Endometrial microvascular endothelial cells (primary cell): ENCODE measurements around the gene ATP11A. TPM values are rescaled to one million over a fixed set of nuclear protein-coding genes. Genes with fewer than 3 reads are reported as not detected.

ENCODE experiments used
- in situ Hi-C: cut with HindIII; loops from 2 replicates; pipeline ENCODE4 v1.10.0; 2017; ENCODE audit warnings: low sequenced_read_pairs, low pct_unique_long_range_greater_than_20kb; ENCODE audit errors: inconsistent ontology term
- total RNA-seq: library from RNA; depleted of rRNA; stranded (reverse); fragments of >200 nt; gene quantifications from one replicate; pipeline ENCODE4 v1.2.3, GENCODE V29; 2015; ENCODE audit errors: inconsistent ontology term

ATP11A gene
- total RNA-seq, 1 donor from 2014 or later: 45.8 TPM

DNA sequence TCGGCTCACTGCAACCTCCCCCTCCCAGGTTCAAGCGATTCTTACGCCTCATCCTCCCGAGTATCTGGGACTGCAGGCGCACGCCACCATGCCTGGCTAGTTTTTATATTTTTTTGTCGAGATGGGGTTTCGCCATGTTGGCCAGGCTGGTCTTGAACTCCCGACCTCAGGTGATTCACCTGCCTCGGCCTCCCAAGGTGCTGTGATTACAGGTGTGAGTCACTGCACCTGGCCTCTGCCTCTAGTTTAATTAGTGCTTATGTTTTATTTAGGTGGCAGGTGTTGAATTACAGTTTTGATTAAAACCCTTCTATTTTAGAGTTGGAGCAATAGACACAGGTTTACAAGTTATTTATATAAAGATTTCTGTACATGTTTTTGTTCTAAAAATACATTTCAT, 42.8 kb downstream of the ATP11A start:
- in situ Hi-C loops: no loop called here

DNA sequence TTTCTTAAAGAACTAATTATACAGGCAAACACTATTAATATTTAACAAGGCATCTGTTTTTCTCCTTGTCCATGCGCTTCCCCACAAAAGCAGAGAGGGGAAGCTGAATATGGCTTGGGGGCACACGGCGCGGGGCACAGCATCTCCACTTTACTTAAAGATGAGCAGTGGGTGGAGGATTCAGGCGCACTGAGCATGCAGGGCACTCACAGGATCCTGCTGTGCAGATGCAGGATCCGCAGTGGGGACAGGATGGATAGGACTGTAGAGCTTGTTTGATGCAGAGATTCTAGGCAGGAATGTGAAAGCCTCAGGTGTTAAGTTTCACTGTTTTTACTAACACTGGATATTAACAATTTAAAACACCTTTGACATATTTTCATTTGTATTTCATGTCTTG, 43.3 kb downstream of the ATP11A start:
- in situ Hi-C loops: no loop called here

DNA sequence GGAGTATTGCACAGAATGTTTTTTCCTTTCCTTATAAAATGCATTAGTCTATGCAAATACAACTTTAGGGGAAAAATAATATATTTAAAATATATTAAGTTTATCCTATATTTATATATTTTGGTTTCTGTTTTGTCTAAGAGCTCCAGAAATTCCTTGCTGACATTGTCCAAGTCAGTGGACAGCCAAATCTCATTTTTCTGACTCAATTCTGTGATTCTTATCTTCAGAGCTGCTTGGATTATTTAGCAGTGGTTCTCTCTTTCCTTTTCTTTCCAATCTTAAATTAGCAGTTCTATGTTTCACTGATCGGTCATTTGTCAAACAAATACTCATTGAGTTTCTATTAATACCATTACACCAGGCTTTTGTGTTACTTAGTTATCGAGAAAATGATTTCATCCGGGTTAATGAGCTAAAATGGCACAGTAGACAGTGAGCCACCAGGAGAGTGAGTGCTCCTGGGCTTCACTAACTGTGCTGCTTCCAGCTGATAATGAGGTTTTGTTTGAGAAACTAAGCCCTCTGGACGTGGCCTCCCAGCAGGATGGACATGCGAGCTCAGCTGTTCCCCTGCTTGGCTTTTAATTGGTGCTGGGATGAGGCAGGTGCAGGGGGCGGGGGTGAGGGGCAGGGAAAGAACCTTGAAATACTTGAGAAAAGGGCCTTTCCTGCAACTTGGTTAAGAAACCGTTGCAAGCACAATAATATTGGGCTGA, 44.0 kb downstream of the ATP11A start:
- in situ Hi-C loops: no loop called here

DNA sequence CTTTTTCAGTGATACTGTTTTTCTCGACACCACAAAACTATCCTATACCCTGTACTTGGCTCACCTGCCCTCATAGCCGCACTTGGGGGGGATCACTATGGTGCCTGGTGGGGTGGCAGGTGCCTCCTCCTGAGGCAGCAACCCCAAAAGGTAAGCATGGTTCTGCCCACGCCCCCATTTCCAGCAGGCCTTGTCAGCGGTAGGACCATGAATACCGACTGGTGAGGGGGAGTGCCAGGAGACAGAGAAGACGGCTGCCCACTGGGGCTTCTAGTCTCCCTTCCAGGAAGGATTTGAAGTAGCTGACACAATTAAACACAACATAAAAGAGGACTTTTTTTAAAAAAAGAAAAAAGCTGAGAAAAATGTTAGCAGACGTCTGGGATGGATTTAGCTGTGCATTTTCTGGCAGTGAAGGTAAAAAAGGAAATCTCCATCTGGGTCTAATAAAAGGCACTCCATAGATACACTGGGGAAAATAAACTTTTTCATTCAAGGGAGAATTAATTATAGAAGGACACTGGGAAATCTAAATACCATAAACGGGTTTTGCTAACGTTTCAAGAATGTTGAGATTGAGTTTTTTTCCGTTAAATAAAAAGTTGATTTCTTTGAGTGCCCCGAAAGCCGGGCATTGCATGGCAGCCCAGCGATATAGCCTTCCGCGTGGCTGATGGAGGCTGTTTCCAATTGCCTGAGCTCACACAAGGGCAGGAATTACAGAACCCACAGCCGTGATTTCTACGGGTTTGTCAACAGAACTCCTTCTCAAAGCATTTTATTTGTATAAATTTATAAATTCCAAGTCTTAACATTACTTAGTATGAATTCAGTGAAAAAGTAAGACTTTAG, 45.1 kb downstream of the ATP11A start:
- in situ Hi-C loops: no loop called here

DNA sequence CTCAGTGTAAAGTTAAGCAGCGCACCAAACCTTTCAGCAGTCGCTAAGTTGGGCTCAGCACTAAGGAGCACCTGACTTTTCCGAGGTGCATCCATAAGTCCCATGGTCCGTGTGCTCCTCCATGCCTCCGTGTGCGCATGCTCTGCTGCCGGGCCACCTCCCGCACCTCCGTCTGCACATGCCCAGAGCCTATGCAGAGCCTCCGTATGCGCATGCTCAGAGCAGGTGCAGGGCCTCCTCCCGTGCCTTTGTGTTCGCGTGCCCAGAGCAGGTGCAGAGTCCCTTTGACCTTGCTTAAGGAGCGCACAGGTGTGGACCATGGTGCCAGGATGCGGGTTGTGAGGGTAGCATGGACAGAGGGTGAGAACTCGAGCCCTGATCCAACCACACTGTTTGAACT, 46.0 kb downstream of the ATP11A start:
- in situ Hi-C loops: no loop called here

DNA sequence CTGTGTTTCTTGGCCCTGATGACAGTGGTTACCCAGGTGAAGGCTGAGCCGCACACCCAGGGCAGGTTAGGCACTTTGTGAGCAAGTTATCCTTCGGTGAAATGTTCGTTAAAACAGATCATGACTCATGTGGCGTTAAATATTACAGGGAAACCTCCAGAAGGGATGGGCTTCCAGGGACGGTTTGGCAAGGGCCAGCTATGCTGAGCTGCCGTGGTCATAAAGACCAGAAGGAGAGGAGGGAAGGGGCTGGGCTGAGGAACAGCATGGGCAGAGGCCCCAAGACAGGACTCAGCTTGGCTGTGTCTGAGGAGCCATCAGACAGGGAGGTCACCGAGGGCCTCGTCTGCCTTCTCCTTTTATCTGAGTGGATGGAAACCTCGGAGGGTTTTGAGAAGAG, 47.5 kb downstream of the ATP11A start:
- in situ Hi-C loops: no loop called here

DNA sequence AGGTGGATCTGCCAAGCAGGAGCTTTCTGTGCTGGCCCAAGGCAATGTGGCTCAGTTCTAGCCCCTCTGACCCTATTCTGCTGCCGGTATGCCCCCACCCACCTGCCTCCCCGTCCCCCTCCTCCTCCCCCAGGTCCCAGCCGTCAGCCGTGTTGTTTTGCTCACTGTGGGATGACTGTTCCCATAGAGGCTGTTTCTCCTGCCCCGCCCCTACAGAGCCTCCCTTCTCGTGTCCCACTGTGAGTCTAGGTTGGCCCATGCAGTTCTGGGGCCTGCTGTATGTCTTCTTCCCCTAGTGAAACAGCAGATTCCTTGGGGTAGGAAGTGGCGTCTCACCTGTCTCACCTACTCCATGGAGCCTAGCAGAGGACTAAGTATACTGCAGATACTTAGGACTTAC, 48.8 kb downstream of the ATP11A start:
- in situ Hi-C loops: no loop called here

DNA sequence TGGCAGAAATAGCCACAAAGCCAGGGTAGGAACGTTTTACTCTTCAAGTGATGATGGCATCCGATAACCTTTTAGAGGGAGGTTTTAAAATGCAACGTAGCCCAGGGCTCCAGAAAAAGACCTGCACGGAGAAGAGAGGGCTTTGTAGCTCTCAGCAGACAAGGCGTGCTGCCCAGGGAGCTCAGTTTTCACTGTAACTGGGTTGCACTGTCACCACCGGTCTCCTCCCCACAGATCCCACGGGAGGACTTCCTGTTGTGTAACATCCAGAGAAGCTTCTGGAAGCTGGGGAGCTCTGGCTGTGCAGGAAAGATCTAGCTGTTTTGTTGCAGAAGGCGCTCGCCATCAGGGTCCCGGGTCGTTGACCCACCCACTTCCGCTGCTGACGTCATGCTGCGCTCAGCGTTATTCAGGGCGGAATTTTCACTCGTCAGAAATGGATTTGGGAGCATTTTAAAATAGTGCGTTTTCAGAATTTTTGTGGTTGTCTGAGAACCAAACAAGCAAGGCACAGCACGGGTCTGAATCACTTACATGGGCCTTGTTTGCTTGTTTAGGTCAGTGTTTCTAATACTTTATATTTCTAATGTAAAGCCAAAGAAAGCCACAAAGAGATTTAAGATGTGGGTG, 50.8 kb downstream of the ATP11A start:
- in situ Hi-C loops: no loop called here

DNA sequence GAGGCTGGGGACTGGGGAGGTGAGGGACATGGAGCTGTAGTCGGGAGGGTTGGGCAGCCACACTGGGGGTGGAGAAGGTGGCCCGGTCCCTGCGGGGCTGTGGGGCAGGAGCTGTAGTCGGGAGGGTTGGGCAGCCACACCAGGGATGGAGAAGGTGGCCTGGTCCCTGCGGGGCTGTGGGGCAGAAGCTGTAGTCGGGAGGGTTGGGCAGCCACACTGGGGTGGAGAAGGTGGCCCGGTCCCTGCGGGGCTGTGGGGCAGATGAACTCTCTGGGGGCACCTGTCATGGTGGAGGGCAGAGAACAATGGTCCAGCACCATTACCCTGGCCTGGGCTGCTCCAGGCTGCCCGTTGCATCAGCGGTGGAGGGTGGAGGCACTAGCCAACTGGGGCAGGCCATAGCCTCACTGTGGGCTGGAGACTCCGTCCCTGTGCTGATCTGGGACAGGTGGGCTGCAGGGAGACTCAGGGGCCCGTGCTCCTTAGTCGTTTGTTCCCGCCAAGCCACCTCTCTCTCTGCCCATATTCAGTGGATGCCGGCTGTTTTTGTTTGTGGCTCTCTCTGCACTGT, 51.4 kb downstream of the ATP11A start:
- in situ Hi-C loops: no loop called here

DNA sequence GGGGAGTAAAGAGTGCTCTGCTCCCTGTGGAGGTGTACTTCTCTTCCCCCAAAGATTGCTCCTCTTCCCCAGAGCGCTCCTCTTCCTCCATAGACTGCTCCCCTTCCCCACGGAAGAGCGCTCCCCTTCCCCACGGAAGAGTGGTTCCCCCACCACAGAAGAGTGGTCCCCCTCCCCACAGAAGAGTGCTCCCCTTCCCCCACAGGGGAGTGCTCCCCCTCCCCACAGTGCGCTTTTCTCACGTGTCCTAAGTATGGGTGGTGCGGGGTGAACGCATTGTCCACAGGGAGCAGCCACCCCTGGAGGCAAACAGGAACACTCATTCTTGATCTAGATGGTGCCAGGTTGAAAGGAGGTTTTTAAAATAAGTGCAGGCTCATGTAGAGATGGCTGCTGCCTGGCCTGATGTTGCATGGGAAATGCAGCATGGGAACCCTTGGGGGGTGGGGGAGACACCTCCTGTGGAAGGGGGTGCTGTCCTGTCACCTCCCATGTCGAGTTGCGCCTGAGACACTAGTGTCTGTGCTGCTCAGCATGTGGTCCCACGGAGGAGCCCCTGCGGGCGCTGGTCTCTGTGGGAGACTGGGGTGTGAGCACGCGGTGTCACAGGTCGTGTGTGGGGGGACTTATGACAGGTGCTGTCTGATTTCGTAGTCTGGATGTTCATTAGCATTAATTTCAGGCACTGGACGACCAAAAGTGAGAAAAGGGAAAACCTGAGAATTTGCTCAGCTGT, 52.2 kb downstream of the ATP11A start:
- in situ Hi-C loops: no loop called here

DNA sequence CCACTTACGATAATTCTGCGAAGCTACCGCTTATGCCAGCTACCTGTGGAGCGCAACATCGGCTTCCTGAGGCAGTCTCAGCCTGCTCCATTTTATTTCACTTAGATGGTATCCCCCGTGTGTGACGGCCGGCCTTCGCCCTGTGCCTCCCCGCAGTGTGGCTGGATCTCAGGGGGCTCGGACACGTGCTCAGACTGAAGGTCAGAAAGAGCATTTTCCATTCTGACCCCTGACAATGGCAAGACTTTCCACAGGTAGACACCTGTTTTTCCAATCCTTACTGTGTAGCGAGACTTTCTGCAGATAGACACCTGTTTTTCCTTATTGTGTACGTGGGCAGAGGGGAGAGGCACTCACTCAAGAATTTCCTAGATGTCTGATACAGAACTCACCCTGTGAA, 52.7 kb downstream of the ATP11A start:
- in situ Hi-C loops: no loop called here

DNA sequence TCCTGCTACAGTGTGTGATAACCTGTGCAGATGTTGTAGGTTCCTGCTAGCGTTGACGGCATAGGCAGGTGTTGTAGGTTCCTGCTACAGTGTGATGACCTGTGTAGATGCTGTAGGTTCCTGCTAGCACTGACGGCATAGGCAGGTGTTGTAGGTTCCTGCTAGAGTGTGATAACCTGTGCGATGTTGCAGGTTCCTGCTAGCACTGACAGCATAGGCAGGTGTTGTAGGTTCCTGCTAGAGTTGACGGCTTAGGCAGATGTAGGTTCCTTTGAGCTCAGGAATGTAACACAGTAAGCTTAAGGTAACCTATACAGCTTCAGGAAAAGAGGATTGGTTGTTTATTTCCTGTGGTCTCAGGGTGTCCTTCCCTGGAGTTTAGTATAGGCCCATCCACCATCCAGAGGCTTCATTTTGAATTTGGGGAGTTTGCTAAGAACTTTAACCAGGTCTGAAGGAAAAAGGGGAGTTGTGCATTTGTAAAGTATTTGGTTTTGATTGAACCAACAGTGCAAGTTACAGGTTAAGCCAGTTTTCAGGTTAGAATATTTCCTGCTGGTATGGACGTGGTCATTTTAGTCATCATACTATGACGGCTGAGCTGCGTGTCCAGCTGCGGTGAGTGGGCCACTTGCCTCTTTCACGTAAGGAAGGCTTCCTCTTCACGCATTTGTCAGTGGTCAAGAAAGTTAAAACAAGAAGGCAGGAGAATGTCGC, 53.8 kb downstream of the ATP11A start:
- in situ Hi-C loops: no loop called here

DNA sequence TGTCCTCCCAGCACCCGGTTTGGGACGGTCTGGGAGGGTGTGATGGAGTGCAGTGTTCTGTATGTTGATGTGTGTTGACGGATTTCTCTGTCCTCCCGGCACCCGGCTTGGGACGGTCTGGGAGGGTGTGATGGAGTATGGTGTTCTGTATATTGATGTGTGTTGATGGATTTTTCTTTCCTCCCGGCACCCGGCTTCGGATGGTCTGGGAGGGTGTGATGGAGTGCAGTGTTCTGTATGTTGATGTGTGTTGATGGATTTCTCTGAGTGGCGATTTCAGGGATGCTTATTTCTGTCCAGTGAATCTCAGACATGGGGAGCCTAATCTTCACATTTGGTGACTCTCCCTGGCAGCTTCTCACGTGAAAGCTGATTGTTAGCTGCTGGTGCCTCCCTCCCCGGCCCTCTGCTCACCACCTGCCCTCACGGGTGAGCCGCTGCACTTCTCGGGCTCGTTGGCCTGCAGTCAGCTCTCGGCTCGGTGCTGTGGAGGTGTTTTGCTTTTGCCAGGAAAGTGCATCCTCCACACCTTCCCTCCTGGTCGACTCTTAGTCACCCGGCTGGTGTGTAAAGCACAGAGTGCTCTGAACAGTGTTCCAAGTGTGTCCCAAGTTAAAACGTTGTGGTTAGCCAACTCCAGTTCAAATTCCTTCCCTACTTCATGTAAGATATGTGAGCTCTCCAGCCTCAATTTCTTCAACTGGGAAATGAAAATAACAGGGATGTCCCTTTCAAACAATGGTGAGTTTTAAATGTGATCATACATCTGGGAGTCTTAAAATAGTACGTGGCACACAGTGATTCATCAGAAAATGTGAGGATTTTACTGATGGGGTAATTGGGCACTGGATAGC, 54.6 kb downstream of the ATP11A start:
- in situ Hi-C loops: no loop called here

DNA sequence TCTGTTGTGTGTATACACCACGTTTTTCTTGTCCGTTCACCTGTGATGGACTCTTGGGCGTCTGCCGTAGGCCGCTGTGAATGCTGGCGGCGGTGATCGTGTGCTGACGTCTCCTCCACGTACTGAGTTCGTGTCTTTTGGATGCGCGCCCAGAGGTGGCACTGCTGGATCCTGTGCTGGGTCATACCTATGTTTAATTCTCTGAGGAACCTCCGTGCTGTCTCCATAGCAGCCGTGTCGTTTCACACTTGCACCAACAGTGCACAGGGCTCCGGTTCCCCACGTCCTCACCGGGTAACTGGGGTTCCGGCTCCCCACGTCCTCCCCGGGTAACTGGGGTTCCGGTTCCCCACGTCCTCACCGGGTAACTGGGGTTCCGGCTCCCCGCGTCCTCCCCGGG, 56.2 kb downstream of the ATP11A start:
- in situ Hi-C loops: no loop called here

DNA sequence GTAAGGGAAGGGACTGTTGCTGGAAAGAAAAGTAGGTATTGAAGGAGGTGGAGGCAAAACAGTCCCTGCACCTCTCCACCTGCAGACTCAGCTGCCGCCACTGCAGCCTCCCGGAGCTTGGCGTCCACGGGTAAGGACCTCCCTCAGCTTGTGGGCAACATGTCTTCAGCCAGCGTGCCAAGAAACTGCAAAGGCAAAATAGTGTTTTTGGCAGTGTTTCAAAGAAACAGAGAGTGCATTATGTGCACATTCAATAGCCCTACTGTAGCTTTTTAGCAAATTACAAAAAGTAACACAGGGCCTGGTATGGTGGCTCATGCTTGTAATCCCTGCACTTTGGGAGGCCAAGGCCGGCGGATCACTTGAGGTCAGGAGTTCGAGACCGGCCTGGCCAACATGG, 57.4 kb downstream of the ATP11A start:
- in situ Hi-C loops: no loop called here

DNA sequence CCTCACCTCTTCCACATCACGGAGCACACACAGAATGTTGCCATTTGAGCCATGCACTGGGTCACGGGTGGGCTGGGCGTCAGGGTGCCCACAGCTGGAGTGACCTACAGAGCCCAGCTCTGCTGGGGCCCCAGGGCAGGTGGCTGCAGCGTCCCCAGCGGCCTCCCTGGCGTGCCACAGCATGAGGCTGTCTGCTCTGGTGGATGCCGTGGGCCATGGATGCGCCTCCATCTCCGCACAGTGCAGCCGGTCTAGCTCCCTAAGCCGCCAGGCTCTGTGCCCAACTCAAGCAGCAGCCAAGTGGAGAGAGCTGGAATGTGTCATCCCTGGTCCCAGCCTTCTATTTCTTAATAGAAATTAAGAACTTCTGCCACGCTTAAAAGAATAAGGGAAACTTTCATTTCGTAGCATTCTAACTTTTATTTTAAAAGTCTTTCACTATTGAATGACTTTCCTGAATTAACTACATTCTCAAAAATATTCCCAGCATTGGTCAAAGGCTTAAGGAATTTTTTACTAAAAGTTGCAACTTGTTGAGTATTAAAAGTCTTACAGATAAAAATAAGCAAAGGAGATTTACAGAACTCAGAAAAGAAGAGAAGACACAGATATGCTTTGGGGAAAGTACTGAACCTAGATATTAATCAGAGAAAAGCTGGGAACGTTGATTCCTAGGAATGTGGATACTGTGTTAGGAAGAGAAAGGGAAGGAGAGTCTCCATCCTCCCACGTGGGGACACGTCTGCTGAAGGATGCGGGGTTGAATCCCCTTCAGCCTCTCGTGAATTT, 59.3 kb downstream of the ATP11A start:
- in situ Hi-C loops: no loop called here

DNA sequence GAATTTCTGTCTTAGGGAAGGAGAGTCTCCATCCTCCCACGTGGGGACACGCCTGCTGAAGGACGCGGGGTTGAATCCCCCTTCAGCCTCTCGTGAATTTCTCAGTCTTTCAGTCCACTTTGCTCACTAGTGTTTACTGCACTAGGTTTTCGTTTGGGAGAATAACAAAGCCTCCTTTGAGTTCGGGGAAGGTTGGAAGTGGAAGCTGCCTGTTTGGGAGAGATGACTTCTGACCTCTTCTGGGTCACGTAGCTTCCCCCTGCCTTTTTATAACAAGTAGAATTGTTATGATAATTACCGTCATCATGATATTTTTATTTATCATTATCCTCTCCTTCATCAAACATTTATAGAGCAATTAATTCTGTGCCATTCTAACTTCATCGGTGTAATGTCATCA, 60.7 kb downstream of the ATP11A start:
- in situ Hi-C loops: no loop called here
